HG03159 (cell line): ENCODE measurements around the gene CENPM.
"Not testable (repeated sequence)": the region's sequence is repeated elsewhere in the genome, so short reads cannot be mapped to it uniquely, and the experiment has no call there.

Experiments
- ATAC-seq: cut with Tn5 transposase; IDR thresholded peaks from one replicate; pipeline ENCODE4 v1.9.1; 2021; ENCODE audit warnings: mild to moderate bottlenecking, moderate library complexity; ENCODE audit not compliant: unreplicated experiment

CENPM gene

GRCh38 chr22:41966607-41967240, 19.8 kb upstream of the CENPM start:
- ATAC-seq: no peak

- no peak for ATAC-seq
Measured at GRCh38 chr22:41966225-41966606, 19.3 kb upstream of the CENPM start.

DNA sequence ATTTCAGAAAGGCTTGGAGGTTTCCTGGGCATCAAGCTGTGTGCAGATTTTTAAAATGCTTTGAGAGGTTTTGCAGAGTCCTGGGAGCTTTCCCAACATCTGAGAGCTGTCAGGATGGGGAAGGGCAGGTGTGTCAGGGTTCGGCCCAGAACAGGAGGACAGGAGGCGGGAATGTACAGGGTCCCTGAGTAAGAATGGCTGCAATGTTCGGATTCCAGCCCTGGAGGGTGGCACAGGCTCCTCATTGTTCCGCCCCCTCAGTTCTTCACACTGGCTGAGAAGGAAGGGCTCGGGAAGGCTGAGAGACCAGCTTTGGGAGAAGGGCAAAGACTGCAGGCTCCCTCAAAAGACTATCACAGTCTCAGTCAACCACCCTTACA, 17.1 kb upstream of the CENPM start:
- ATAC-seq: no peak

GRCh38 chr22:41963453-41964111, 16.6 kb upstream of the CENPM start:
- ATAC-seq: no peak

DNA sequence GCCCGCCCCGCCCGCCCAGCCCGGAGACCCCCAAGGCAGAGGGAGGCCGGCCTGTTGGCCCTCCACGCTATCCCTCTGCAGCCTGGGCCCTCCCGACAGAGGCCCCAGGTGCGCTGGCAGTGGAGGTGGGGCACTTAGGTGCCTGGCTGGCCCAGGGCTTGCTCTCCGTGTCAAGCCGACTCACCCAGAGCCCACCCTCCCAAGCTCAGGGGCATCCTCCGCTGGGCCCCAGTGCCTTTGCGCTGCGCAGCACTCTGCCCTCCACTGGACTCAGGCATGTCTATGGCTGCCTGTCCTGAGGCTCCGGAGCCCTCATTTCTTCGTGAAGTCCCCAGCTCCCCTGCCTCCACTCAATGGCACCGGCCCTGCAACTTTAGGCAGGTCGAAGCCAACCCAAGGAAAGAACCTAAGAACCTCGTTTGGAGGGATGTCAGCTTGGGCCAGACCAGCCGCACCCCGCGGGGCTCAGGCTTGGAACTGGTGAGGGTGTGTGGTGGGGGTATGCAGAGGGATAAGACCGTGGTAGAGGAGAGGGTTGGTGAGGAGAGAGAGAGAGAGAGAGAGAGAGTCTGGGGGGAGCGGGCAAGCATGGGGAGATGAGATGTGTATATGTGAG, 11.1 kb upstream of the CENPM start:
- ATAC-seq: peak; percentile 32

GRCh38 chr22:41952713-41953112, 5.8 kb upstream of the CENPM start:
- no peak for ATAC-seq

DNA sequence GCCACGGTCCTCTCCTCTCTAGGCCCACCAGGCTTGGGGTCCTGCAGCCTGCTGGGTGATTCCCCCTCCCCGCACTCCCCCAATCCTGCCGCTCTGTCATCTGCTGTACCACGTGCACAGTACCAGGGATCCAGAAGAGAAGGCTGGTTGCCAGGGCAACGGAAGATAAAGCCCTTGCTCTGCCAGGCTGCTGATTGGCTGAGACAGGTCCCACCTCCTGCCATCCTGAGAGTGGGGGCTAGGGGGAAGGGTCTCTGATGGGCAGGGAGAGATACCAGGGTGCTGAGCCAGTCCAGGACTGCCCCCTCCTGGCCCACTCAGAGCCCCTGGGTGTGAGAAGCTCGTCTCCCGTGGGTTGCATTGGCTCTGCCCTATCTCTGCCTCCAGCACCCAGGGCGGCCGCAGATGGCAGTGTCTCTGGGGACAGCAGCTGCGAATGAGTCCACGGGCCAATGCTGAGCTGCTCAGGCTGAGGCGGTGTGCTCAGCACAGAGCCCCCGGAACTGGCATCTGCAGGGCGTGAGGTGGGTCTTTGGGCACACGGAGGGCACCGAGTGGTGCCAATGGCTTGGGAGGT, 5.0 kb upstream of the CENPM start, which contains the start of gene SMIM45:
Gene SMIM45, plus strand, starts transcription at position 253 of the 577 bp plus-strand sequence.
- ATAC-seq: no peak

GRCh38 chr22:41949297-41949965, 2.5 kb upstream of the CENPM start:
- ATAC-seq: no peak

GRCh38 chr22:41948928-41949296, 2.0 kb upstream of the CENPM start:
- ATAC-seq: not testable (repeated sequence)

- no peak for ATAC-seq
Measured at GRCh38 chr22:41948142-41948541, 1.2 kb upstream of the CENPM start.

DNA sequence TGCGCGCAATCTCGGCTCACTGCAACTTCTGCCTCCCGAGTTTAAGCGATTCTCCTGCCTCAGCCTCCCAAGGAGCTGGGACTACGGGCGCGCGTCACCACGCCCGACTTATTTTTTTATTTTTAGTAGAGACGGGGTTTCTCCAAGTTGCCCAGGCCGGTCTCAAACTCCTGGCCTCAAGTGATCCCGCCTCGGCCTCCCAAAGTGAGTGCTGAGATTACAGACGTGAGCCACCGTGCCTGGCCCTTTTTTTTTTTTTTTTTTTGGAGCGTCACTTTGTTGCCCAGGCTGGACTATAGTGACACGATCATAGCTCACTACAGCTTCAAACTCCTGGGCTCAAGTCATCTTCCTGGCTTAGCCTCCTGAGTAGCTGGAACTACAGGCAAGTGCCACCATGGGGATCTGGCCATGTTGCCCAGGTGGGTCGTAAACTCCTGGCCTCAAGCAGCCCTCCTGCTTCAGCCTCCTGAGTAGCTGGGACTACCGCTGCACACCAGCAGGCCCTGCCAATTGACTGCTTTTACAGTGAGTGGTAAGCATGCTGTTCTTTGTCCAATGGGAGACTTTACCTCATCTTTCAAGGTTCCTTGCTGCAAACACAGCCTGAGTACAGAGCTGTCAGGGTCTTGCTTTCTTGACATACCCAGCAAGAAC, 600 bp upstream of the CENPM start:
- ATAC-seq: no peak

GRCh38 chr22:41943661-41944209, 3.2 kb downstream of the CENPM start:
- no peak for ATAC-seq

- no peak for ATAC-seq
Measured at GRCh38 chr22:41940832-41941765, 5.9 kb downstream of the CENPM start.

- ATAC-seq: peak; percentile 48
Measured at GRCh38 chr22:41939981-41940831, 6.7 kb downstream of the CENPM start.

- no peak for ATAC-seq
Measured at GRCh38 chr22:41936894-41937169, 10.1 kb downstream of the CENPM start.

DNA sequence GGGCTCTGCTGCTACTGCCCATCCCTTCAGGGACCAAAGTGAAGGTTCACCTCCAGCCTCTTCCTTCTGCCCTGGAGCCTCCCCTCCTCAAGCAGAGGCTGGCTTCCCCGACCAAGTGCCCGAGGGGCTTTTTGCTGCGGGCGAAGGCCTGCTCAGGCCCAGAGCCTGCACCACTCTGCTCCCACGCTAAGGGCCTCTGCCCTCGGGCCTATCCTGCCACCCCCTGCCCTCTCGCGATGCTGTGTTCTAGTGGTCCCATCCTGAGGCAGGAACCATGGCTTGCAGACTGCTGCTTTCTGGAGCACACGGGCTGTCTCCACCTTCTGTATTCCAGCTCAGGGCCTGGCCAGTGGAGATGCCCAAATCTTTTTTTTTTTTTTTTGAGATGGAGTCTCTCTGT, 11.4 kb downstream of the CENPM start:
- no peak for ATAC-seq

DNA sequence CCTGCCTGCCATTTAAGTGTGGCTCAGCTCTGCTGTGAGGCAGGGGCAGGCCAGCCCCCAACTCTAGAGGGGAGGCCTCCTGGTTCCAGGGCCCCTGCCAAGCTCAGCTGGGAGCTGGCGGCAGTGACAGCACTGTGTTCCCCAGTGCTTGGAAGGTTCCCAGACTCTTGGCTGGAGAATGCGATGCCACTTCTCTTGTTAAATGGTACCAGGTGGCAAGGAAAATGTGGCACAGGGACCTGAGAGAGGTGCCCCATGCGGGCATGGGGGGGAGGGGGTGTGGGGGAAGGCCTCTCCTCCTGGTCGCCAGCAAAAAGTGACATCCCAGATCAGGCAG, 12.0 kb downstream of the CENPM start:
- no peak for ATAC-seq

- ATAC-seq: no peak
Measured at GRCh38 chr22:41934284-41935014, 12.5 kb downstream of the CENPM start.
